PFSK-1 (cell line): ENCODE results near the gene KSR1.

ENCODE experiments used
- POLR2AphosphoS5 ChIP-seq: IDR thresholded peaks from 2 replicates; pipeline ENCODE4 v1.6.1; 2012; ENCODE audit warnings: low read depth, mild to moderate bottlenecking, control low read depth, low read length, moderate library complexity
- TAF1 ChIP-seq: IDR thresholded peaks from 2 replicates; pipeline ENCODE4 v1.6.1; 2012; ENCODE audit warnings: low read length, control low read depth, borderline replicate concordance; ENCODE audit not compliant: insufficient read depth
- TF ChIP-seq, protein P1 (sequence below), 2 experiments: IDR thresholded peaks; 2 replicates each; pipeline versions ENCODE4 v1.6.1 to v1.8.0; 2011 to 2012; ENCODE audit warnings: low read depth in 2 of 2, low read length in 2 of 2, control low read depth in 1 of 2, inconsistent platforms in 1 of 2, mild to moderate bottlenecking in 1 of 2, moderate library complexity in 1 of 2; ENCODE audit not compliant: insufficient read depth in 1 of 2

DNA sequence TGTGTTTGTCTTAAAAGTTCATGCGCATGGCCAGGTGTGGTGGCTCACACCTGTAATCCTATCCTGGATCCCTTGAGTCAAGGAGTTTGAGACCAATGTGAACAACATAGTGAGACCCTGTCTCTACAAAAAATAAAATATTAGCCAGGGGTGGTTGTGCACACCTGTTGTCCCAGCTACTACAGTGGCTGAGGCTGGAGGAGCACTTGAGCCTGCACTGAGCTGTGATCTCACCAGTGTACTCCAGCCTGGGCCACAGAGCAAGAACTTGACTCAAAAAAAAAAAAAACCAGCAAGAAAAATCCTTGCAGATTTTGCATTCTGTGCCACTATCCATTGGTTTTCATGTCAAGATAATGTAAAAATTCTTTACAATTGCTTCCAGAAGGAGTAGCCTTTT, 8.2 kb downstream of the KSR1 start:
- TF ChIP-seq TAF1 (no peak), POLR2AphosphoS5 (no peak)
- TF ChIP-seq, protein P1, sequence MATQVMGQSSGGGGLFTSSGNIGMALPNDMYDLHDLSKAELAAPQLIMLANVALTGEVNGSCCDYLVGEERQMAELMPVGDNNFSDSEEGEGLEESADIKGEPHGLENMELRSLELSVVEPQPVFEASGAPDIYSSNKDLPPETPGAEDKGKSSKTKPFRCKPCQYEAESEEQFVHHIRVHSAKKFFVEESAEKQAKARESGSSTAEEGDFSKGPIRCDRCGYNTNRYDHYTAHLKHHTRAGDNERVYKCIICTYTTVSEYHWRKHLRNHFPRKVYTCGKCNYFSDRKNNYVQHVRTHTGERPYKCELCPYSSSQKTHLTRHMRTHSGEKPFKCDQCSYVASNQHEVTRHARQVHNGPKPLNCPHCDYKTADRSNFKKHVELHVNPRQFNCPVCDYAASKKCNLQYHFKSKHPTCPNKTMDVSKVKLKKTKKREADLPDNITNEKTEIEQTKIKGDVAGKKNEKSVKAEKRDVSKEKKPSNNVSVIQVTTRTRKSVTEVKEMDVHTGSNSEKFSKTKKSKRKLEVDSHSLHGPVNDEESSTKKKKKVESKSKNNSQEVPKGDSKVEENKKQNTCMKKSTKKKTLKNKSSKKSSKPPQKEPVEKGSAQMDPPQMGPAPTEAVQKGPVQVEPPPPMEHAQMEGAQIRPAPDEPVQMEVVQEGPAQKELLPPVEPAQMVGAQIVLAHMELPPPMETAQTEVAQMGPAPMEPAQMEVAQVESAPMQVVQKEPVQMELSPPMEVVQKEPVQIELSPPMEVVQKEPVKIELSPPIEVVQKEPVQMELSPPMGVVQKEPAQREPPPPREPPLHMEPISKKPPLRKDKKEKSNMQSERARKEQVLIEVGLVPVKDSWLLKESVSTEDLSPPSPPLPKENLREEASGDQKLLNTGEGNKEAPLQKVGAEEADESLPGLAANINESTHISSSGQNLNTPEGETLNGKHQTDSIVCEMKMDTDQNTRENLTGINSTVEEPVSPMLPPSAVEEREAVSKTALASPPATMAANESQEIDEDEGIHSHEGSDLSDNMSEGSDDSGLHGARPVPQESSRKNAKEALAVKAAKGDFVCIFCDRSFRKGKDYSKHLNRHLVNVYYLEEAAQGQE (IDR thresholded peaks at IDR 0.05; ENCODE audit: insufficient read depth in 1 of 2, low read depth in 2 of 2, low read length in 2 of 2), result no peak
